NT2/D1 (cell line): ENCODE measurements around the gene SECTM1.

Source experiments
- YY1 ChIP-seq: IDR thresholded peaks from 2 replicates; pipeline ENCODE4 v1.6.1; 2011; ENCODE audit not compliant: insufficient read length, insufficient read depth
- ZNF274 ChIP-seq: IDR thresholded peaks from 2 replicates; pipeline ENCODE4 v1.6.1; 2011; ENCODE audit warnings: mild to moderate bottlenecking, low read depth, low read length

GRCh38 chr17:82318169-82318498, 15.4 kb downstream of the SECTM1 start:
- TF ChIP-seq ZNF274 (no peak), YY1 (no peak)
